H1 (cell line): ENCODE results near the gene DDC.

Source experiments
- JUND ChIP-seq: IDR thresholded peaks from 2 replicates; pipeline ENCODE4 v1.6.1; 2011; ENCODE audit warnings: mild to moderate bottlenecking, improper control_type of control experiment, low read length
- POLR2AphosphoS5 ChIP-seq: IDR thresholded peaks from 2 replicates; pipeline ENCODE4 v1.6.1; 2011; ENCODE audit warnings: low read depth, low read length

GRCh38 chr7:50470250-50471163 lies 94.7 kb downstream of the DDC start:
- TF ChIP-seq POLR2AphosphoS5, result no peak
- TF ChIP-seq JUND, result no peak
